ENCODE measurements around the gene ARHGAP24.
"Not testable (repeated sequence)": the region's sequence is repeated elsewhere in the genome, so short reads cannot be mapped to it uniquely, and the experiment has no call there.

The ARHGAP24 gene

DNA sequence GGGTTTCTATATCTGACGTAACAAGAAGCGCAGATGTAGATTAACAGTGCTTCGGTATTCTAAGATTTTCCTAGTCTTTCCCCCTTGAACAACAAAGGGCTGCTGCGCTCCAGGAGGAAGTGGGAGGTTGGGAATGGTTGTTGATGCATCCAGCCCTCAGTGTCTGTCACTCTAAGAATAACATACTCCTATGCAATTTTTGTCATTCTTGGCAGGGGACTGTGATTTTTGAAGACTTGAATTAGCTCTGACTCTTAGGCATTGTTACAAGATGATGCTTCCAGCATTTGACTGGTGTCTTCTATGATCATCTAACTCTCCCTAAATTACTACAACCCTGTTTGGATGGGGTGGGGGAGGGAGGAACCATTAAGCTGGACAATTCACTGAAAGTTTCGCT is 394.2 kb downstream of the ARHGAP24 start:
- no peak for DNase-seq

DNA sequence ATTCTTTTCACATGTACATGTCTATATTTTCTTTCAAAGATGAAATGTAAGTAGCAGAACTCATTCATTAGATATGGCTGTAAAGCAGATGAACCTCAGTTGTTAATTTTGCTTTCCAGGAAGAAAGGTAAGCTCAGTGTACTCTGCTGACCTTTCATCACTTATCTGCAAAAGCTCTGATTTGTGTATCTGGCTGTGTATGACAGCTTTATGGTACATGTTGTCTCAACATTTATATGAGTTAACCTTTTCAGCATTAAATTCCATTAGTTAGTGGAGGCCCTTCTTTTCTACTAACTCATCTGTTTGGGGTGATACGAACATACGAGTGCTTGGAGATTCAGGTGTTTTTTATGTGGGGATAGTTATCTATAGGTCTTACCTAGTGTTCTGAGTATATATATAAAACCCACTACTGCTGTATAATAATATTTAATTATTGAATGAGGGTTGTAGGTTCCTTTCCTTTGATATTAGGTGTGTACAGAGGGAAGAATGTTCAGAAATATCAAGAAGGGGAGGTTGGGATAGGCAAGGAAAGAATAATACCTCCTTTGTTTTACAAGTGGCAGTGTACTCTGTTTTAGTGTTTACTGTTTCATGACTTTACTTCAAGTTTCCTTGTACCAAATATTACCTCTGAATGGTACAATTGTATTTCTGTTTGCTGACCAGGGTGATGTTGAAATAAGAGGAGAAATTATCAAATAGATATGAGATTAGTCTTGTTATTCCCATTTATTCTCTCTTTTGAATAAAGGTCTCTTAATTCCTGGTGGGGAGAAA is 395.5 kb downstream of the ARHGAP24 start:
- DNase-seq: no peak

DNA sequence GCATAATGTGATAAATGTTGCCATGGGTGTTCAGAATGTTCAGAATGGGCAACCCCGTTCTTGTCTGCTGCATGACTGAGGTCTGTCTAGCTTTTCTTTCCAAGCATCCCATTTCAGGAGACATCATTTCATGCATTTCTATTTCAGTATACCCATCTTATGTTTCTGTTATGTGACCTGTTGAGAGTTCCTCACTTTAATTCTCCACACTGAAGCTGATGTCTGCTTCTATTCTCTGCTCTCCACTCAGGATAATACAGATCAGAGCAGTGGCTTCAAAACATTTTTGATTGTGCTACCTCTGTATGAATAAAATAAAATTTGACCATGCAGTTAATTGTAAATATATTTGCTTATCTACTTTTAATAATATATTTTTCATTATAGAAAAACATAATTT is 398.6 kb downstream of the ARHGAP24 start:
- no peak for DNase-seq

DNA sequence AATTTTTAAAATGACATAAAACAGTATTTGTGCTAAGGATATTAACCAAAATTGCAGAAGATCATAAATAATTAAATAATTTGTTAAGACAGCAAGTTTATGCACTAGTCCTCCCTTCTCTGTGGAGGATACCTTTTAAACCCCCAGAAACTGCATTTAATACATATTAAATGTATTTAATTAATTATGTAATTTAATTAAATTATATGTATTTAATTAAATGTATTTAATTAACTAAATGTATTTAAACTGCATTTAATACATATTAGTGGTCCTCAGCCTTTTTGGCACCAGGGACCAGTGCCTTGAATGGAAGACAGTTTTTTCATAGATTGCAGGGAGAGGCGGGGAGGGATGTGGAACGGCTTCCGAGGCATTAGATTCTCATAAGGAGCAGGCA is 404.6 kb downstream of the ARHGAP24 start:
- DNase-seq: no peak

DNA sequence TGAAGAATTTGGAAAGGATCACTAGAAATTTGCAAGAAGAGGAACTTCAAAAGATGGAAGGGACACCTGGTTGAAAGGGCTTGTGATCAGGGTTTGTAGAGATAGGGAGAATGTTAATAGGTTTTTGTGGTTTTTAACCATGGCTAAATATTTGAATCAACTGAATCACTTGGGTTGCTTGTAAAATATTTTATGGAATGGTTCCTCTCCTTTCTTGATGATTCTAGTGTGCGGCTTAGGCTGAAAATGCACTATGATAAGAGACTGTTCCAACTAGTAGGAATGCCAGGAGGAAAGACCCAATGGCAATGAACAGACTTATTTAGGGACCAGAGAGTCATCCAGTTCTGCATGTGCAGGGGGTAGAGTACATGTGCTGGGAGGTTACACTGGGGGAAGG is 408.2 kb downstream of the ARHGAP24 start:
- no peak for DNase-seq

DNA sequence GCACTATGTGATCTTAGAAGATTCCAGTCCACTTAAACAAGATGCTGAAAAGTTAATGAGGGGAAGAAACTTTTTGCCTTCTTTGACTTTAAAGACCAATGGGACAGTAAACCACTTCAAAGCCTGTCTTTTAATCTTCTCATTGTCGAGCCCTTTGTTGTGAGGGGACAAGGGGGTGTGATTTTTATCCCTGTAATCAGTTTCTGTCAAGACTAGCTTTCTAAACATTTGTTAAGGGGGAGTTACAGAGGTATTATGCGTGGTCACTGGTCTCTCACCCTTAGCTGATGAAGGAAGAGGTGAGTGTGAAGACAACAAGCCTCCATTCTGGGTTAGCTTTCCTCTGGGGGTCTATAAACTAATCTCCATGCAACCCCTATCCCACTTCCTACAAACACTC is 409.3 kb downstream of the ARHGAP24 start:
- no peak for DNase-seq

DNA sequence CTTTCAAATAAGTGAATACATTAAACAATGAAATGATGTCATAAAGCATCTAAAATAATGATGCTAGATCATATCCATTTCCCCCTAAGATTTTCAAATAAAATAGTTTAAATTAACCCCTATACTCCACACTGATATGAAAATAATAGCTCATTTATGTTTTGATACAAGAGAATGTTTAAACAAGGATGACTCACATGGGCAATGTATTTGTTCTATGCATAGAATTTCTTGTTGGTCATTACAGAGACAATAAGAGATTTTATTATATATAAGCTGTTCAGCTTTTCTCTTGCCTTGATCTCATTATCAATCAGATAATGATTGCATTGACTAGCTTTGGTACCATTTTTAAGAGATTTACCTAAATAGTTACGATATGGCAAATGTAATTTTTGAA is 411.7 kb downstream of the ARHGAP24 start:
- DNase-seq: no peak

DNA sequence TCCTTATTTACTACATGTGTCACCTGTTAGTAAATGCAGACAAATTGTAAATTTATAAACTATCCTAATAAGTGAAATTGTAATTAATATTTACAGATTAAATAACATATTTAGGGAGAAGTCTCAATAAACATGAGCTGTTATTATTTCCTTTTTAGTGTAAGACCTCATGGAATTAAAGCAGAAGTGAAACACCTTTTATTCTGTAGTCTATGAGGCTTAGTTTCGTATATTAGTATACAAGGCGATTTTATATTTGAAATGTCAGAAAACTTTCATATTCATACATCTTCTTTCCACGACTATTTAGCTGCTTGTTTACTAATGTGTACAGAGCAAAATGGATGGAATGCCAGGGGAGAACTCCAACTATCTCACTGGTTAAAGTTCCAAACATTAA is 414.4 kb downstream of the ARHGAP24 start:
- DNase-seq: no peak

DNA sequence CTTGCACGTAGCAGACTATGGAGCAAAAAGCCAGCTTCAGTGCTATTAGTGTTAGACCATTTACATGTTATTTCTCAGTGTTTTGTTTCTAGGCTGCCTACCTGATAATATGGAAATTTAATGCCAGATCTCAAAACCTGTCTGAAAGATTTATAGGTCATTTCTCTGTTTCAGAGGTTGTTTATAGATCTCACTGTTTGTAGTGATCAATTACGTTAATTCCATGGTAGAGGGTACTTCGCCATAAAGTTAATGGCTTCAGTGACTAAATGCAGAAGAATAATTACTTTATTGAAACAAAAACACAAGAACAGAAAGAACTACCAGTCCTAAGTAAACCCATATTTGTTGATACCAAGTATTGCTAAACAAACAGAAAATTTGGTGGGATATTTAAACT is 420.8 kb downstream of the ARHGAP24 start:
- DNase-seq: no peak

DNA sequence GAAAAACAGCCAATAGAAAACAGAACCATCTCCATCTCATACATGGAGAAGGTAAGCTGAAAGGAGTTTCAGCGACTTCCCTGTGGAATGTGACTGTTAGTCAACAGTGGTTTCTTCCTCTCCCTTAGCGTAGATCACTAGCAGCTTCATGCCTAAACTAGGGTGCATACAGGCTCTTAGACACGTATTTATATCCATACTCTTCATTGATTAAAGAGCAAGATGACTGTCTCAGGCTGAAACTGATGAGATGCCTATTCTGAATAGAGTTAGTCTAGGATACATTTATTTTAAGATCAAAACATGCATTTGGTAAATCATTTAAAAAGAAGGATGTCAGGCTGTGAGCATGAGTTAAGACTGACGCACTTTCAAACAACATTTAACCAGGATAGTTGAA is 423.3 kb downstream of the ARHGAP24 start:
- no peak for DNase-seq

DNA sequence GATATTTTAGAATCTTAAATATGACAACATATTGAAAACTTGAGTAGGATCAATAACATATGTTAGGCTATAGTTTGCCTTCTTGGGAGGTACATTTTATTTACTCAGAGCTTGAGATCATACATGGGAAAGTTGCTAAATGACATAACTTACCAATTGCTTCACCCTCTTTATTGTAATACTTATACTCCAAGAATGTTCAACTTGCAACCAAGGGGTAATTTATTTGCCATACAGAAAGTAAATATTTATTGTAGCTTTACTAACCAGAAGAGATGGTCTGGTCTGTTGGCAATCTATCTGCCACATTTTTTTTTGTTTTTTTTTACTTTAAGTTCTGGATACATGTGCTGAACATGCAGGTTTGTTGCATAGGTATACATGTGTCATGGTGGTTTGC is 426.6 kb downstream of the ARHGAP24 start:
- DNase-seq: no peak

DNA sequence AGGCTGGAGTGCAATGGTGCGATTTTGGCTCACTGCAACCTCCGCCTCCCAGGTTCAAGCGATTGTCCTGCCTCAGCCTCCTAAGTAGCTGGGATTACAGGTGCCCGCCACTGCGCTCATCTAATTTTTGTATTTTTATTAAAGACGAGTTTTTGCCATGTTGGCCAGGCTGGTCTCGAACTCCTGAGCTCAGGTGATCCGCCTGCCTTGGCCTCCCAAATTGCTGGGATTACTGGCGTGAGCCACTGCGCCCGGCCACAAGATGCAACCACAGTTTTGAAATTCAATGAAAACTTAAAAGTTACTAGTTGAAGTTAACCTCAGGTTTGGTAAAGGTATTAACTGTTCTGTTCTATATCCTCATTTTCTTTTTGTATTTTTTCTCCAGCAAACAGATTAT is 427.7 kb downstream of the ARHGAP24 start:
- DNase-seq: not testable (repeated sequence)

DNA sequence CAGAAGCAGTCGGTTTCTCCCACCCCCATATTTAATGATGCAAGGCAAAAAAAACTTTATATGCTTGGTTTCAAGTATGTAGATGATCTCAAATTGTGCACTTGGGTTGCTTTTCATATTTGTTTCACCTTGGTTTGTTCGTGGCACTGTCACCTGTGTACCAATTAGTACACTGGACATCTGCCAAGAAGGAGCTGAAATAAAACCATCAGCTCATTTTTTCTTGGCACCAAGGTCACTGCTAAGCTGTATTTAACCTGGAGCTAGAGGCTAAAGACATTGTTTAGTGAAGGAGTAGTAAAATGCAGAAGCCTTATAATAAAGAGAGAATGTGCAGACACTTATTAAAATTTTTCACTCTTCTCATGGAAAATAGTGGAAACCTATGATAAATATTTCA is 430.8 kb downstream of the ARHGAP24 start:
- no peak for DNase-seq

DNA sequence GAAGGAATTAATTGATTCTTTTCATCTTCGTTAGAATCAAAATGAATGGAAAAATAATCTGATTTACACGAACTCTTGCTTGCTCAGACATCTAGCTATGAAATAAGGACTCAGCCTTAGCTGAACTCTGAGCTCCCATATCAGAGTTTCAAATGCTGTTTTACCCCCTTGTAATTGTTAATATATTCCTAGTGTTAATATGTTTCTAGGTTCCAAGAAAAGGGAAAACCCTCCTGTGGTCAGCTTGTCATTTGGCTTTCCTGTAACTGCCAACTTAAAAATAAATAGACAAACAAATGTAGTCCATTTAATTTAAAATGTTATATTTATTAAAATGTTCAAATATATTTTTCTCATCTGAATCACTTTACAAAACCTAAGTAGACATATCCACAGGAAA is 432.1 kb downstream of the ARHGAP24 start:
- DNase-seq: no peak

DNA sequence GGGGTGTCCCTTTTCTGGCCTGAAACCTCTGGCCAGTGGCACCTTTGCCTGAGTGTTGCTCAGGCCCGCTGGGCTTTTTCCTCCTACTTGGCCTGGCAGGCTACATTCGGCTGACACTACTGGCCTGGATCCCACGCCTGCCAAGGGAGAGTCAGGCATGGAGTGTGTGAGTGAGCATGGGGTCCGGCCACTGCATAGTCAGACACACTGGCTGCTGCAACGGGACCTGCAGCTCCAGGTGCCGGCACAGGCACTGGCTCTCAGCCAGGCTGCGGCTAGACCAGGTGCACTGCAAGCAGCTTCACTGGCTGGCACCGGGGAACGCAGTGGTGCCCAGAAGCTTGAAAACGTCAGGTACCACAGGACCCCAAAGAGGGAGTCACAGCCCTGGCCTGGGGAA is 434.9 kb downstream of the ARHGAP24 start:
- no peak for DNase-seq

DNA sequence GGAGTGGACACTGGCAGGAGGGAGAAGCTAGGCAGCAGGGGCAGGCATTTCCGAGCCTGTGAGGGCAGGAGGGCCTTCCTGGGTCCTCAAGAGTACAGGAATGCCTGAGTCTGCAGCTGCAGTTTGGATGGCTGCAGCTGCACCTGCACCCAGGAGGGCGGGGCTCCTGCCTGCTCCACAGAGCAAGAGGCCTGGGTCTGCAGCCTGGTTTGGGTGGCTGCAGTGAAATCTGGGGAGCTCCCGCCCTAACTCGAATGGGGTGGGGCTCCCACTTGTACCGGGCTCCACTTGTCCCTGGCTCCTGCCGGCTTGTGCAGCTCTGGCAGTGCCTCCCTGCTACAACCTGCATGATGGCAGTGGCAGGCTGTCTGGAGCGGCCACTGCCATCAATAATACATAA is 436.0 kb downstream of the ARHGAP24 start:
- DNase-seq: no peak

DNA sequence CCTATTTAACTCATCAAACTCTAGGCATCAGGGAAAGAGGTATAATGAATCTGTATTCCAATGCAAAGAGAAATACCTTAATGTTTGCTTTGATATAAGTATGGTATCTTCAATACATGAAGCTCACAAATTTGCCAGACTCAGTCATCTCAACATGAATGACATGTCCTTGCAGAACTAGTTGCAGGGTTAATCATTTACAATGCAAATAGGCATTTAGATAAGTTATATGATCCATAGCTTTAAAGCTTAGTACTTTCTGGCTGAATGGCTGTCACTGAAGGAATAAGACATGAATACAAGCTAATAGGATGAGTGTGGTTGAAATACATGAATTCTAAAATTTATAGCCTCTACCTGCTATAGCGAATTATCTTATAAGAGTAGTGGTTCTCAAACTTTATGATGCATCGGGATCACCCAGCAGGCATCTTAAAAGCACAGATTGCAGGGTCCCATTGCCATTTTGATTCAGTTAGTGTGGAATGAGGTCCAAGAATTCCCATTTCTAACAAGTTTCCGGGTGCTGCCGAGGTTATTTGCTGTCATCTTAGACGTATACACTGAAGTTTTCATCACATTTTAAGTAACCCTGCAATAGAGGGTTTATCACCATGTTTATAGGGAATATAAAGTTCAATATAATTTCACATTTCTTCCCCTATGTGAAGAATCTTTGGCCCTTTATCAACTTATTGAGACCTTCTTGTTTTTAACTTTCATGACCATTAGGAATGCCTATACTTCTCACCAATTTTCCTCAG is 439.2 kb downstream of the ARHGAP24 start:
- peak; percentile 65 for DNase-seq

DNA sequence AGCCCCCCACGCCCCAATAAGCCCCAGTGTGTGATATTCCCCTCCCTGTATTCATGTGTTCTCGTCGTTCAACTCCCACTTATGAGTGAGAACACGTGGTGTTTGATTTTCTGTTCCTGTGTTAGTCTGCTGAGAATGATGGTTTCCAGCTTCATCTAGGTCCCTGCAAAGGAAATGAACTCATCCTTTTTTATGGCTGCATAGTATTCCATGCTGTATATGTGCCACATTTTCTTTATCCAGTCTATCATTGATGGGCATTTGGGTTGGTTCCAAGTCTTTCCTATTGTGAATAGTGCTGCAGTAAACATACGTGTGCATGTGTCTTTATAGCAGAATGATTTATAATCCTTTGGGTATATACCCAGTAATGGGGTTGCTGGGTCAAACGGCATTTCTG is 440.6 kb downstream of the ARHGAP24 start:
- not testable (repeated sequence) for DNase-seq

DNA sequence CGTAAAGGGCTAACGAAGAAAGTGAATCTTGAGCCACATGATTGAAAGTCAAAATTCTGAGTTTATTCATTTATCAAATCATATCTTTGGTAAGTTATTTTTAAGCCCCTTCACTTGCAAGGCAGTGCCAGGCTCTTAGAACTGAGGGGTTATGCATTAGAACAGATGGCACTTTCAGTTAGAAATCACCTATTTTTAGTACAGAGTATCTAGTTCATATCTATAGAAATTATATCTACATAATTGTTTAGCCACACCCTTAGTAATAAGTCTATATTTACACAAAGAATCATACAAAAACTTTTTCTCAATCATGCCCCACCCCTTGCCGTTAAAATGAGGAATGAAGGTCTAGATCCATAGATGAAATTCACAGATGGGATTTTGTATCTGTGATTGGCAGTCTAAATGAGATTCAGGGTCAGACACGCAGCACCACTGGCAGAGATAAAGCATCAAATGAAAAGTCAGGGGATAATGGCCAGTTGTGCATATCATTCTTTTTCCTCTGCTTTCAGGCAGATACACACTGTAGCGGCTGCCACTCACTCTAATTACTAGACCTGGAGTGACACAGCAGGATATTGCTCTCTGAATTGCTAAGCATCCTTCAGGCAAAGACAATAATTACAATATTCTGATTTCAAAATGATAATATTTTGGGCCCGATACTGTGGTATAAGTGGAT is 444.4 kb downstream of the ARHGAP24 start:
- no peak for DNase-seq

DNA sequence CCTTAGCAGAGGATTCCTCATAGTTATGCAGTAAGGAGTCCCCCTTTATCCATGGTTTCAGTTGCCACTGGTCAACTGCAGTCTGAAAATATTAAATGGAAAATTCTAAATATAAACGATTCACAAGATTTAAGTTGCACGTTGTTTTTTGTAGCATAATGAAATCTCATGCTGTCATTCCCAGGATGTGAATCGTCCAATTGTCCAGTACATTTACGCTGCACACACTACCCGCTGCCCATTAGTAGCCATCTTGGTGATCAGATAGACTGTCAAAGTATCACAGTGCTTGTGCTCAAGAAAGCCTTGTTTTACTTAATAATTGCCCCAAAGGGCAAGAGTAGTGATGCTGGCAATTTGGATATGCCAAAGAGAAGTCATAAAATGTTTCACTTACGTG is 450.1 kb downstream of the ARHGAP24 start:
- DNase-seq: no peak

DNA sequence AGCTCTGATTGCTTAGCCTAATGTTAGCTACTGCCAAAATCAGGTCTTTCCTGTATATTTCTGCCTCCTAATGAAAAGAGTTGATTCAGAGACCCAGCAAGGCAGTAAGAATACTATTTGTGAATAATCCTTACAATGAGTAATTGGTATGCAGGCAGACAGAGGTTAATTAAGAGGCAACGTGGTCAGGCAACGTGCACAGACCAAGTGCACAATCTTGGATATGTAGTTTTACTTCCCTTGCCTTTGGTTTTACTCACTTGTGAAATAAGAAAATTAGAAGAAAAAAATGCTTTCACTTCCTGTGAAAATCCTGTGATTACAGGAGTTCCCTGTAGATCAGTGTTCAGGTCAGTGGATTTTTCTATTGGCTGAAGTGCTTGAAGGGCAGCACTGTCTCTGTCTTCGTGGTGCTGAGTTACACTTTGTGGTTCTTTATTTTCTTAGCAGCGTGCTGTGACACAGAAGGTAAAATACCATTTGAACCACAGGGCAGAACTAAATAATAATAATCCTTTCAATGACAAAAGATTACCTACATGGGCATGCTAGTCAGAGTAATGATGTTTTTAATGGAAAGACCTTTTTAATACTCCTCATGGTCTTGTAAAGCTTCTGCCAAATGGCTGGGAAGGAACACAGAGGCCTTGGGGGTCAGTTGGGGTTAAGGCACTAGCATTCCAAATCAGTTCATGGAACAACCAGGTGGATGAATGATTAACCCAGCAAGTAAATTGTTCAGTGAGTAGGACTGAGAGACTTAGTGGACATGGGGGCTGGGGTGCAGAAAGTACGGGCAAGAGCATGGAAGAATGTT is 454.0 kb downstream of the ARHGAP24 start:
- no peak for DNase-seq

DNA sequence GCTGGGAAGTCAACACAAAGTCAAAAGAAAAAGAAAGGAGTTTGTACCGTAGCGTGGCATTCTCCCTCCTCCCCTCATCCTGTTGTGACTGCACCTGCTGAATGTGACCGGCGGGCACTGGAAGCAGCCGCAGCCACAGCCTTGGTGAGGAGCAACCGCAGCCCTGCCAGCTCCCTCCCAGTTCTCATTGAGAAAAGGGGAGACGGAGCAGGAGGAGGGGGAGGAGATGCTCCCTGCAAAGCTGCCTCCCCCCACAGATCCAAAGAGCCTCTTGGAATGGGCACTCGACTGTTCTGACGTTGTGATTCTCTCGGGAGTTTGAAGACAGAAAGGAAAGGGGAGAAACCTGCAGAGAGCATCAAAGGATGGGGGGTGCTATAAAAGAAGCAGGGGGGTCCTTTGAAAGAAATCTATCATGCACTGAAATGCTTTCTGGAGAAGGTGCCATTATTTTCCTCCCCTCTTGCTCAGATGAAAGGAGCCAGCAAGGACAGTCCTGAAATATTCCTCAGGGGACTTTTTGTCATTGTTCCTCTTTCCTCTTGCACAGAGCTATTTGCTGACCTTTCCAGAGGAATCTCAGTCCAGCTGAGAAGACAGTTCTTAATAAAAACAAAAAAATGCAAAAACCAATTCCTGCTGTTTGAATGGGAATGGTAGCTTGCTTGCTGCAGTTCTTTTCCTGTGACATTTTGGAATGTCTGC is 455.2 kb downstream of the ARHGAP24 start:
- DNase-seq: no peak

All from NCI-H526 treated with DMSO at 0.1 percent for 48 hours (cell line).